Left renal pelvis (tissue), 4 donors: Measurements from ENCODE around the gene SLC37A3. TPM values are rescaled to one million over a fixed set of nuclear protein-coding genes. Genes with fewer than 3 reads are reported as not detected.

Experiments
- DNase-seq, 4 donors: peaks; one replicate each; pipeline ENCODE4 v3.0.0-alpha.2; 2013; ENCODE audit warnings: low read depth in 4 of 4, low spot score in 3 of 4
- polyA plus RNA-seq, 4 donors: library from polyadenylated mRNA; unstranded; fragments of 120-200 nt; gene quantifications; one replicate each; pipeline ENCODE4 v1.2.1, GENCODE V29; 2013; ENCODE audit not compliant: insufficient read length in 4 of 4

SLC37A3 gene
- polyA plus RNA-seq, 4 donors: 52.8 to 76.8 (median 62.1) TPM

GRCh38 chr7:140402178-140402835, 4.0 kb upstream of the SLC37A3 start:
- DNase-seq: no peak

GRCh38 chr7:140400381-140400780, 2.1 kb upstream of the SLC37A3 start:
- DNase-seq: no peak

- DNase-seq: no peak
Measured at GRCh38 chr7:140398821-140399220, 491 bp upstream of the SLC37A3 start.

- no peak for DNase-seq
Measured at GRCh38 chr7:140393756-140394306, 4.5 kb downstream of the SLC37A3 start.

- DNase-seq: no peak
Measured at GRCh38 chr7:140391634-140392033, 6.7 kb downstream of the SLC37A3 start.

- DNase-seq: no peak
Measured at GRCh38 chr7:140390466-140391190, 7.7 kb downstream of the SLC37A3 start.

GRCh38 chr7:140390034-140390433, 8.3 kb downstream of the SLC37A3 start:
- no peak for DNase-seq

- no peak for DNase-seq
Measured at GRCh38 chr7:140389445-140389844, 8.9 kb downstream of the SLC37A3 start.

GRCh38 chr7:140384894-140385545, 13.3 kb downstream of the SLC37A3 start:
- DNase-seq: no peak

GRCh38 chr7:140383954-140384713, 14.2 kb downstream of the SLC37A3 start:
- no peak for DNase-seq

- no peak for DNase-seq
Measured at GRCh38 chr7:140375892-140376730, 22.2 kb downstream of the SLC37A3 start.

GRCh38 chr7:140375323-140375722, 23.0 kb downstream of the SLC37A3 start:
- no peak for DNase-seq

- no peak for DNase-seq
Measured at GRCh38 chr7:140369294-140369693, 29.0 kb downstream of the SLC37A3 start.

- DNase-seq: no peak
Measured at GRCh38 chr7:140367528-140367927, 30.8 kb downstream of the SLC37A3 start.

- no peak for DNase-seq
Measured at GRCh38 chr7:140364819-140365218, 33.5 kb downstream of the SLC37A3 start.

GRCh38 chr7:140360697-140361229, 37.6 kb downstream of the SLC37A3 start:
- DNase-seq: no peak

- no peak for DNase-seq
Measured at GRCh38 chr7:140358412-140359051, 39.8 kb downstream of the SLC37A3 start.

- no peak for DNase-seq
Measured at GRCh38 chr7:140358024-140358411, 40.3 kb downstream of the SLC37A3 start.

GRCh38 chr7:140350056-140350455, 48.3 kb downstream of the SLC37A3 start:
- DNase-seq: no peak
